ENCODE measurements around the gene TRPM2. TPM values are rescaled to one million over a fixed set of nuclear protein-coding genes. Genes with fewer than 3 reads are reported as not detected.

Gene TRPM2
- total and polyA plus RNA-seq, 10 of the 15 experiments (the other 5 are each of a cell fraction or from before 2014, with no cell fraction given) = 0.03 to 9.1 (median 2.6) TPM

DNA sequence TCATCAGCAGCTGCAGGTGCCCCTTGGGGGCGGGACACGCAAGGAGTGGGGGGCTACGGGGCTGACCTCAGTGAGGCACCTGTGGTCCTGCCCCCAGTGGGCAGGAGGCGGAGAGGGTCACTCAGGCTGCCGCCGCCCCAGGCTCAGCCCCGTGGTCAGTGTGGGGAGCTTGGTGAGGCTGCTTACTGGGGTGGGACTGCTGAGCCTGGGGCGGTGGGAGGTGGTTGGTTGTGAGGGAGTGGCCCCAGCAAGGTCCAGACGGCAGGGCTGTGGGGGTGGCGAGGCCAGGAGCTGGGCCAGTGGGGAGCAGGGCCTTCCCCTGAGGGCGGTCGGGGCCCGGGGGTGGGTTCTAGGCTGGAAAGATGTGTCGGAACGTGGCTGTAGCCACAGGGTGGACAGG is 39.3 kb upstream of the TRPM2 start (continued):
- TF ChIP-seq, protein P1, sequence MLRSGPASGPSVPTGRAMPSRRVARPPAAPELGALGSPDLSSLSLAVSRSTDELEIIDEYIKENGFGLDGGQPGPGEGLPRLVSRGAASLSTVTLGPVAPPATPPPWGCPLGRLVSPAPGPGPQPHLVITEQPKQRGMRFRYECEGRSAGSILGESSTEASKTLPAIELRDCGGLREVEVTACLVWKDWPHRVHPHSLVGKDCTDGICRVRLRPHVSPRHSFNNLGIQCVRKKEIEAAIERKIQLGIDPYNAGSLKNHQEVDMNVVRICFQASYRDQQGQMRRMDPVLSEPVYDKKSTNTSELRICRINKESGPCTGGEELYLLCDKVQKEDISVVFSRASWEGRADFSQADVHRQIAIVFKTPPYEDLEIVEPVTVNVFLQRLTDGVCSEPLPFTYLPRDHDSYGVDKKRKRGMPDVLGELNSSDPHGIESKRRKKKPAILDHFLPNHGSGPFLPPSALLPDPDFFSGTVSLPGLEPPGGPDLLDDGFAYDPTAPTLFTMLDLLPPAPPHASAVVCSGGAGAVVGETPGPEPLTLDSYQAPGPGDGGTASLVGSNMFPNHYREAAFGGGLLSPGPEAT (IDR thresholded peaks at IDR 0.05; ENCODE audit: low read depth) = no peak
- no peak for TF ChIP-seq NR2F1 (conservative IDR thresholded peaks at IDR 0.05)
- TF ChIP-seq RAD51 (IDR thresholded peaks at IDR 0.05) = no peak
- no peak for TF ChIP-seq STAT3 (IDR thresholded peaks at IDR 0.05; ENCODE audit: low read depth, low read length)
- no peak for TF ChIP-seq RFX5 (IDR thresholded peaks at IDR 0.05; ENCODE audit: low read depth, low read length)
- no peak for TF ChIP-seq NFYB (IDR thresholded peaks at IDR 0.05; ENCODE audit: insufficient read depth, low read depth, low read length)

DNA sequence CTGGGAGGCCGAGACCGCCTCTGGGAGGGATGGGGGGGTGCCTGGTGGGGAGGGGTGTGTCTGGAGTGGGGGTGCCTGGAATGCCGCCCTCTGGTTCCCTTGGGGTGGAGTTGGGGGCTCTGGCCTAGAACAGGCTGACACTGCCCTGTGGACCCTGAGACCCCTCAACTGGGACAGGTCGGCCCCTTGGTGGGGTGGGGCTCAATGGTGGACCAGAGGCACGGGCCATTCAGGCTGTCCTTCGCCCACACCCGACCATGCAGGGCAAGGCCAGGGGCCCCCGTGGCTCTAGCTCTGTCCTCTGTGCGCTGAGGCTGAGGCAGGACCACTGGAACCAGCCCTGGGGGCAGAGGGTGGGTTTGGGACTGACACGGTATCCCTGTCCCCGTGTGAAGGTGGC is 38.9 kb upstream of the TRPM2 start:
- ATAC-seq (no peak), FAIRE-seq (no peak), DNase-seq (ENCODE audit: low read depth, low spot score) (no peak)
- Histone ChIP-seq H3K36me3 (ENCODE audit: control insufficient read depth in 2 of 2, insufficient read depth in 2 of 2, low read length in 1 of 2) (peaks cover 22 to 53% of the 10 kb centered on the region in 2 experiments; a peak in 3 of 4 replicates), H3K4me2 (ENCODE audit: control insufficient read depth, insufficient read depth) (no peak overlapping the region), H3K4me1 (ENCODE audit: control insufficient read depth, insufficient read depth, low read length) (no peaks in the 10 kb centered on the region), H4K20me1 (ENCODE audit: control insufficient read depth, insufficient read depth) (no peaks in the 10 kb centered on the region), H3K27ac (ENCODE audit: control insufficient read depth, insufficient read depth) (no peak overlapping the region), H3K9ac (ENCODE audit: control insufficient read depth, insufficient read depth, low read length) (no peak overlapping the region), H2AFZ (ENCODE audit: control insufficient read depth, low read depth, low read length) (no peak overlapping the region), H3K9me3 (replicated peaks; ENCODE audit: control insufficient read depth, insufficient read depth, low read length) (no peaks in the 10 kb centered on the region), H3K27me3 (replicated peaks in 1 of 2; ENCODE audit: control insufficient read depth in 2 of 2, insufficient read depth in 2 of 2, low read length in 1 of 2) (no peaks in the 10 kb centered on the region), H3K4me3 (no peak overlapping the region), H3K79me2 (ENCODE audit: control insufficient read depth, insufficient read depth, low read length) (no peaks in the 10 kb centered on the region)
- RAD21 ChIA-PET (ENCODE audit: unreplicated experiment) = no interaction called here
- intact Hi-C loops (cut with micrococcal nuclease; ENCODE audit: unreplicated experiment) (no loop called here), in situ Hi-C loops (cut with MboI) (no loop called here)
- BruUV-seq (replicated peaks) = no TSS peak
- SMC1A ChIA-PET (ENCODE audit: uncharacterized antibody, unreplicated experiment) = no interaction called here
- 93% methylated on average over 8 of the region's 11 CpGs for whole genome bisulfite sequencing (ENCODE audit: insufficient coverage, insufficient replicate concordance, low lambda C conversion rate, missing lambda C conversion rate)
- POLR2A ChIA-PET = no interaction called here
- CTCF ChIA-PET = interaction anchor here (1.4 kb wide), 1 partner anchor 10 kb away, joined by 4 read pairs; no protein-coding TSS in a partner anchor
- TF ChIP-seq ZNF24 (IDR thresholded peaks at IDR 0.05) (no peak), MTA2 (IDR thresholded peaks at IDR 0.05; ENCODE audit: low read depth) (no peak)
- TF ChIP-seq, protein P2, sequence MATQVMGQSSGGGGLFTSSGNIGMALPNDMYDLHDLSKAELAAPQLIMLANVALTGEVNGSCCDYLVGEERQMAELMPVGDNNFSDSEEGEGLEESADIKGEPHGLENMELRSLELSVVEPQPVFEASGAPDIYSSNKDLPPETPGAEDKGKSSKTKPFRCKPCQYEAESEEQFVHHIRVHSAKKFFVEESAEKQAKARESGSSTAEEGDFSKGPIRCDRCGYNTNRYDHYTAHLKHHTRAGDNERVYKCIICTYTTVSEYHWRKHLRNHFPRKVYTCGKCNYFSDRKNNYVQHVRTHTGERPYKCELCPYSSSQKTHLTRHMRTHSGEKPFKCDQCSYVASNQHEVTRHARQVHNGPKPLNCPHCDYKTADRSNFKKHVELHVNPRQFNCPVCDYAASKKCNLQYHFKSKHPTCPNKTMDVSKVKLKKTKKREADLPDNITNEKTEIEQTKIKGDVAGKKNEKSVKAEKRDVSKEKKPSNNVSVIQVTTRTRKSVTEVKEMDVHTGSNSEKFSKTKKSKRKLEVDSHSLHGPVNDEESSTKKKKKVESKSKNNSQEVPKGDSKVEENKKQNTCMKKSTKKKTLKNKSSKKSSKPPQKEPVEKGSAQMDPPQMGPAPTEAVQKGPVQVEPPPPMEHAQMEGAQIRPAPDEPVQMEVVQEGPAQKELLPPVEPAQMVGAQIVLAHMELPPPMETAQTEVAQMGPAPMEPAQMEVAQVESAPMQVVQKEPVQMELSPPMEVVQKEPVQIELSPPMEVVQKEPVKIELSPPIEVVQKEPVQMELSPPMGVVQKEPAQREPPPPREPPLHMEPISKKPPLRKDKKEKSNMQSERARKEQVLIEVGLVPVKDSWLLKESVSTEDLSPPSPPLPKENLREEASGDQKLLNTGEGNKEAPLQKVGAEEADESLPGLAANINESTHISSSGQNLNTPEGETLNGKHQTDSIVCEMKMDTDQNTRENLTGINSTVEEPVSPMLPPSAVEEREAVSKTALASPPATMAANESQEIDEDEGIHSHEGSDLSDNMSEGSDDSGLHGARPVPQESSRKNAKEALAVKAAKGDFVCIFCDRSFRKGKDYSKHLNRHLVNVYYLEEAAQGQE (IDR thresholded peaks at IDR 0.05; ENCODE audit: low read depth, low read length) = no peak
- TF ChIP-seq, protein P3, sequence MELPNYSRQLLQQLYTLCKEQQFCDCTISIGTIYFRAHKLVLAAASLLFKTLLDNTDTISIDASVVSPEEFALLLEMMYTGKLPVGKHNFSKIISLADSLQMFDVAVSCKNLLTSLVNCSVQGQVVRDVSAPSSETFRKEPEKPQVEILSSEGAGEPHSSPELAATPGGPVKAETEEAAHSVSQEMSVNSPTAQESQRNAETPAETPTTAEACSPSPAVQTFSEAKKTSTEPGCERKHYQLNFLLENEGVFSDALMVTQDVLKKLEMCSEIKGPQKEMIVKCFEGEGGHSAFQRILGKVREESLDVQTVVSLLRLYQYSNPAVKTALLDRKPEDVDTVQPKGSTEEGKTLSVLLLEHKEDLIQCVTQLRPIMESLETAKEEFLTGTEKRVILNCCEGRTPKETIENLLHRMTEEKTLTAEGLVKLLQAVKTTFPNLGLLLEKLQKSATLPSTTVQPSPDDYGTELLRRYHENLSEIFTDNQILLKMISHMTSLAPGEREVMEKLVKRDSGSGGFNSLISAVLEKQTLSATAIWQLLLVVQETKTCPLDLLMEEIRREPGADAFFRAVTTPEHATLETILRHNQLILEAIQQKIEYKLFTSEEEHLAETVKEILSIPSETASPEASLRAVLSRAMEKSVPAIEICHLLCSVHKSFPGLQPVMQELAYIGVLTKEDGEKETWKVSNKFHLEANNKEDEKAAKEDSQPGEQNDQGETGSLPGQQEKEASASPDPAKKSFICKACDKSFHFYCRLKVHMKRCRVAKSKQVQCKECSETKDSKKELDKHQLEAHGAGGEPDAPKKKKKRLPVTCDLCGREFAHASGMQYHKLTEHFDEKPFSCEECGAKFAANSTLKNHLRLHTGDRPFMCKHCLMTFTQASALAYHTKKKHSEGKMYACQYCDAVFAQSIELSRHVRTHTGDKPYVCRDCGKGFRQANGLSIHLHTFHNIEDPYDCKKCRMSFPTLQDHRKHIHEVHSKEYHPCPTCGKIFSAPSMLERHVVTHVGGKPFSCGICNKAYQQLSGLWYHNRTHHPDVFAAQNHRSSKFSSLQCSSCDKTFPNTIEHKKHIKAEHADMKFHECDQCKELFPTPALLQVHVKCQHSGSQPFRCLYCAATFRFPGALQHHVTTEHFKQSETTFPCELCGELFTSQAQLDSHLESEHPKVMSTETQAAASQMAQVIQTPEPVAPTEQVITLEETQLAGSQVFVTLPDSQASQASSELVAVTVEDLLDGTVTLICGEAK (IDR thresholded peaks at IDR 0.05; ENCODE audit: borderline replicate concordance) = no peak
